Panc1 (cell line): ENCODE data around the gene ARHGEF28.

Experiments used
- CTCF ChIP-seq: fragments of 450-650 bp; IDR thresholded peaks from 2 replicates; pipeline ENCODE4 v1.5.1; 2017; ENCODE audit warnings: mild to moderate bottlenecking
- POLR2AphosphoS5 ChIP-seq: IDR thresholded peaks from 2 replicates; pipeline ENCODE4 v1.6.1; 2012; ENCODE audit warnings: mild to moderate bottlenecking, low read depth, low read length, moderate library complexity
- SIN3A ChIP-seq: IDR thresholded peaks from 2 replicates; pipeline ENCODE4 v1.6.1; 2012; ENCODE audit warnings: low read depth, mild to moderate bottlenecking, low read length, moderate library complexity, borderline replicate concordance; ENCODE audit not compliant: insufficient read depth
- TCF7L2 ChIP-seq: IDR thresholded peaks from 2 replicates; pipeline ENCODE4 v1.6.1; 2011; ENCODE audit warnings: mild to moderate bottlenecking, low read depth, low read length, inconsistent platforms
- TF ChIP-seq, protein P1 (sequence below), 2 experiments: IDR thresholded peaks; 2 replicates each; pipeline ENCODE4 v1.6.1; 2011 to 2012; ENCODE audit warnings: low read depth in 2 of 2, control low read depth in 1 of 2, low read length in 1 of 2, mild to moderate bottlenecking in 1 of 2, moderate library complexity in 1 of 2; ENCODE audit not compliant: insufficient read depth in 1 of 2

GRCh38 chr5:73814233-73814846, 188.3 kb downstream of the ARHGEF28 start:
- TF ChIP-seq CTCF (no peak), POLR2AphosphoS5 (no peak), TCF7L2 (no peak), SIN3A (no peak)
- TF ChIP-seq, protein P1, sequence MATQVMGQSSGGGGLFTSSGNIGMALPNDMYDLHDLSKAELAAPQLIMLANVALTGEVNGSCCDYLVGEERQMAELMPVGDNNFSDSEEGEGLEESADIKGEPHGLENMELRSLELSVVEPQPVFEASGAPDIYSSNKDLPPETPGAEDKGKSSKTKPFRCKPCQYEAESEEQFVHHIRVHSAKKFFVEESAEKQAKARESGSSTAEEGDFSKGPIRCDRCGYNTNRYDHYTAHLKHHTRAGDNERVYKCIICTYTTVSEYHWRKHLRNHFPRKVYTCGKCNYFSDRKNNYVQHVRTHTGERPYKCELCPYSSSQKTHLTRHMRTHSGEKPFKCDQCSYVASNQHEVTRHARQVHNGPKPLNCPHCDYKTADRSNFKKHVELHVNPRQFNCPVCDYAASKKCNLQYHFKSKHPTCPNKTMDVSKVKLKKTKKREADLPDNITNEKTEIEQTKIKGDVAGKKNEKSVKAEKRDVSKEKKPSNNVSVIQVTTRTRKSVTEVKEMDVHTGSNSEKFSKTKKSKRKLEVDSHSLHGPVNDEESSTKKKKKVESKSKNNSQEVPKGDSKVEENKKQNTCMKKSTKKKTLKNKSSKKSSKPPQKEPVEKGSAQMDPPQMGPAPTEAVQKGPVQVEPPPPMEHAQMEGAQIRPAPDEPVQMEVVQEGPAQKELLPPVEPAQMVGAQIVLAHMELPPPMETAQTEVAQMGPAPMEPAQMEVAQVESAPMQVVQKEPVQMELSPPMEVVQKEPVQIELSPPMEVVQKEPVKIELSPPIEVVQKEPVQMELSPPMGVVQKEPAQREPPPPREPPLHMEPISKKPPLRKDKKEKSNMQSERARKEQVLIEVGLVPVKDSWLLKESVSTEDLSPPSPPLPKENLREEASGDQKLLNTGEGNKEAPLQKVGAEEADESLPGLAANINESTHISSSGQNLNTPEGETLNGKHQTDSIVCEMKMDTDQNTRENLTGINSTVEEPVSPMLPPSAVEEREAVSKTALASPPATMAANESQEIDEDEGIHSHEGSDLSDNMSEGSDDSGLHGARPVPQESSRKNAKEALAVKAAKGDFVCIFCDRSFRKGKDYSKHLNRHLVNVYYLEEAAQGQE (IDR thresholded peaks at IDR 0.05; ENCODE audit: insufficient read depth in 1 of 2, low read depth in 2 of 2, low read length in 1 of 2), result no peak
